B cell (primary cell): ENCODE data around the gene EMILIN3. TPM values are rescaled to one million over a fixed set of nuclear protein-coding genes. Genes with fewer than 3 reads are reported as not detected.

ENCODE experiments used
- ATAC-seq: fragments of 200-7000 bp; cut with Tn5 transposase; one replicate; pipeline ENCODE4 v1.10.0; 2021; ENCODE audit warnings: low read depth, mild to moderate bottlenecking, moderate number of reproducible peaks, moderate library complexity
- CTCF ChIA-PET: fragments of 350-600 bp; sonication (Branson Sonifier 250); formaldehyde crosslinking; loops from one replicate; lab custom pipeline; 2021; ENCODE audit warnings: antibody characterized with exemption, inconsistent platforms; lab: Charles Lee
- POLR2A ChIA-PET: fragments of 350-600 bp; sonication (Branson Sonifier 250); formaldehyde crosslinking; loops from one replicate; lab custom pipeline; 2021; ENCODE audit warnings: antibody characterized with exemption; lab: Charles Lee
- DNase-seq: peaks from one replicate; pipeline ENCODE4 v3.0.0; 2013
- H2AFZ ChIP-seq: 2 replicates; pipeline ENCODE4 v1.6.1; 2012; ENCODE audit warnings: mild to moderate bottlenecking, low read depth, low read length; ENCODE audit not compliant: insufficient read depth, poor library complexity, severe bottlenecking
- H3K27ac ChIP-seq, 2 donors: 1 replicate in 1 of 2; 2 replicates in 1 of 2; pipeline ENCODE4 v1.5.1; 2012 to 2013; ENCODE audit warnings: low read length in 2 of 2, mild to moderate bottlenecking in 2 of 2, moderate library complexity in 1 of 2
- H3K27me3 ChIP-seq, 4 experiments: fragments of 200-600 bp in 1 of 4; sonication (generic) in 1 of 4; replicated peaks in 1 of 4; 1 replicate in 2 of 4; 2 replicates in 2 of 4; pipeline versions ENCODE4 v1.6.1 to v1.7.0; 2013 to 2016; ENCODE audit warnings: low read length in 3 of 4, mild to moderate bottlenecking in 2 of 4, mixed read lengths in 1 of 4, moderate library complexity in 1 of 4; ENCODE audit not compliant: insufficient read depth in 4 of 4, control insufficient read depth in 3 of 4; ENCODE audit errors: control extremely low read depth in 1 of 4
- H3K36me3 ChIP-seq, 2 experiments: replicated peaks in 1 of 2; 1 replicate in 1 of 2; 2 replicates in 1 of 2; pipeline versions ENCODE4 v1.6.1 to v1.7.1; 2013; ENCODE audit warnings: low read length in 1 of 2; ENCODE audit not compliant: insufficient read depth in 2 of 2, control insufficient read depth in 1 of 2; ENCODE audit errors: control extremely low read depth in 1 of 2, extremely low read depth in 1 of 2
- H3K4me1 ChIP-seq, 2 donors: fragments of 200-600 bp in 1 of 2; sonication (generic) in 1 of 2; 1 replicate in 1 of 2; 2 replicates in 1 of 2; pipeline versions ENCODE4 v1.5.1 to v1.6.1; 2013 to 2017; ENCODE audit warnings: low read length in 2 of 2; ENCODE audit not compliant: control insufficient read depth in 2 of 2, insufficient read depth in 2 of 2
- H3K4me2 ChIP-seq: replicated peaks from 2 replicates; pipeline ENCODE3; 2012; ENCODE audit warnings: mild to moderate bottlenecking, low read depth, low read length; ENCODE audit not compliant: poor library complexity, severe bottlenecking
- H3K4me3 ChIP-seq, 5 experiments: fragments of 200-600 bp in 1 of 5; sonication (generic) in 1 of 5; 1 replicate in 3 of 5; 2 replicates in 2 of 5; pipeline versions ENCODE4 v1.5.1 to v1.7.0; 2011 to 2016; ENCODE audit warnings: low read length in 4 of 5, mild to moderate bottlenecking in 4 of 5, low read depth in 2 of 5, control low read depth in 1 of 5, moderate library complexity in 1 of 5; ENCODE audit not compliant: insufficient read depth in 1 of 5; ENCODE audit errors: control extremely low read depth in 1 of 5, extremely low read depth in 1 of 5
- H3K79me2 ChIP-seq: fragments of 200-600 bp; sonication (generic); one replicate; pipeline ENCODE4 v1.6.0; 2016; ENCODE audit warnings: low read length; ENCODE audit not compliant: control insufficient read depth, insufficient read depth
- H3K9ac ChIP-seq: fragments of 200-600 bp; sonication (generic); 2 replicates; pipeline ENCODE4 v1.6.1; 2017; ENCODE audit warnings: mild to moderate bottlenecking, low read length, moderate library complexity
- H3K9me3 ChIP-seq, 3 donors: one replicate each; pipeline versions ENCODE4 v1.6.1 to v1.7.1; 2013; ENCODE audit warnings: low read length in 2 of 3; ENCODE audit not compliant: control insufficient read depth in 2 of 3, insufficient read depth in 1 of 3; ENCODE audit errors: control extremely low read depth in 1 of 3
- H4K20me1 ChIP-seq: 2 replicates; pipeline ENCODE4 v1.6.0; 2012; ENCODE audit warnings: mild to moderate bottlenecking, low read length; ENCODE audit not compliant: insufficient read depth, control insufficient read depth, poor library complexity, severe bottlenecking
- H3K27ac Mint-ChIP-seq: one replicate; pipeline ENCODE4 v1.8.0; 2021; ENCODE audit warnings: mixed read lengths
- H3K27me3 Mint-ChIP-seq: one replicate; pipeline ENCODE4 v1.8.0; 2021; ENCODE audit warnings: mixed read lengths
- H3K4me1 Mint-ChIP-seq: one replicate; pipeline ENCODE4 v1.8.0; 2021; ENCODE audit warnings: mixed read lengths
- H3K4me3 Mint-ChIP-seq: one replicate; pipeline ENCODE4 v1.8.0; 2021; ENCODE audit warnings: mixed read lengths
- H3K9me3 Mint-ChIP-seq: one replicate; pipeline ENCODE4 v1.8.0; 2022; ENCODE audit warnings: mixed read lengths; ENCODE audit not compliant: insufficient read depth
- EZH2 ChIP-seq: IDR thresholded peaks from 2 replicates; pipeline ENCODE4 v1.6.1; 2012; ENCODE audit warnings: borderline replicate concordance, low read depth, mild to moderate bottlenecking, moderate library complexity, low read length; ENCODE audit not compliant: insufficient read depth, poor library complexity, severe bottlenecking
- WGBS: methylation state at CpG from one replicate; pipeline ENCODE4 v1.1.5; 2013; ENCODE audit warnings: missing lambda C conversion rate; ENCODE audit not compliant: insufficient coverage; 5-methylcytosine and 5-hydroxymethylcytosine counted together
- intact Hi-C: fragments of 100-400 bp; cut with micrococcal nuclease; formaldehyde crosslinking; loops from one replicate; pipeline ENCODE4 v1.10.0; 2022
- polyA plus RNA-seq: library from polyadenylated mRNA; depleted of rRNA; stranded (reverse); fragments of >200 nt; gene quantifications from 2 replicates; pipeline ENCODE4 v1.2.3, GENCODE V29; 2012
- total RNA-seq, 2 donors: library from RNA; stranded (reverse); fragments of 120-200 nt in 1 of 2; gene quantifications; 1 replicate in 1 of 2; 2 replicates in 1 of 2; pipeline versions ENCODE4 v1.2.3 to v1.2.4, GENCODE V29; 2013 to 2022
- TF ChIP-seq, protein P1 (sequence below): fragments of 200-600 bp; IDR thresholded peaks from one replicate; pipeline ENCODE4 v1.8.0; 2022; ENCODE audit warnings: antibody characterized with exemption, mild to moderate bottlenecking

Gene EMILIN3
- total and polyA plus RNA-seq, 2 donors (not counting 1 experiment from before 2014, with no cell fraction given), result not detected

DNA sequence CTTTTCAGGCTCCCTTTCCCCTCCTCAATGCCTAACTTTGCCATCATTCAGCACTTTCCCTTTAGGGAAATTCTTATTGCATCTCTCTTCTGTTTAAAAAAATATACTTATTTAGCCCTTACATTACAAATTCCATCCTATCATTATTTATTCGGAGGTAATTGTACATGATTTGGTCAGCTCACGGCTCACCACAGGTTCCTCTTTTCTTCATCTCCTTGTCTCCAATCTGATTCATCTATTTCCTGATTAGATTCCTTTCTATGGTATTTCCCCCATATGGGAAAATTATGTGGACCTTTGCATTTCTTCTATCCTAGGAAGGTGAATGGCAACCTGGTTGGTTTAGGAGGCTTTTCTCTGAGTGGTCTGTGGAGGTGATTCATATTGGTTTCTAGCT is 12.9 kb upstream of the EMILIN3 start:
- H3K4me2 ChIP-seq, result no peak overlapping the region
- no peaks in the 10 kb centered on the region for H3K36me3 ChIP-seq
- peaks cover 0 to 4% (median 2%) of the 10 kb centered on the region in 4 experiments for H3K27me3 ChIP-seq
- no peak overlapping the region for H3K9ac ChIP-seq
- no peak overlapping the region for H2AFZ ChIP-seq
- ATAC-seq, result no peak
- no peaks in the 10 kb centered on the region for H3K79me2 ChIP-seq
- H3K27ac ChIP-seq, result no peak overlapping the region
- Mint-ChIP-seq H3K9me3 (no peaks in the 10 kb centered on the region), H3K4me1 (no peaks in the 10 kb centered on the region), H3K27ac (no peak overlapping the region), H3K4me3 (no peak overlapping the region), H3K27me3 (peaks cover 48% of the 10 kb centered on the region)
- peaks cover 0 to 8% (median 0%) of the 10 kb centered on the region in 3 donors for H3K9me3 ChIP-seq
- TF ChIP-seq, protein P1, sequence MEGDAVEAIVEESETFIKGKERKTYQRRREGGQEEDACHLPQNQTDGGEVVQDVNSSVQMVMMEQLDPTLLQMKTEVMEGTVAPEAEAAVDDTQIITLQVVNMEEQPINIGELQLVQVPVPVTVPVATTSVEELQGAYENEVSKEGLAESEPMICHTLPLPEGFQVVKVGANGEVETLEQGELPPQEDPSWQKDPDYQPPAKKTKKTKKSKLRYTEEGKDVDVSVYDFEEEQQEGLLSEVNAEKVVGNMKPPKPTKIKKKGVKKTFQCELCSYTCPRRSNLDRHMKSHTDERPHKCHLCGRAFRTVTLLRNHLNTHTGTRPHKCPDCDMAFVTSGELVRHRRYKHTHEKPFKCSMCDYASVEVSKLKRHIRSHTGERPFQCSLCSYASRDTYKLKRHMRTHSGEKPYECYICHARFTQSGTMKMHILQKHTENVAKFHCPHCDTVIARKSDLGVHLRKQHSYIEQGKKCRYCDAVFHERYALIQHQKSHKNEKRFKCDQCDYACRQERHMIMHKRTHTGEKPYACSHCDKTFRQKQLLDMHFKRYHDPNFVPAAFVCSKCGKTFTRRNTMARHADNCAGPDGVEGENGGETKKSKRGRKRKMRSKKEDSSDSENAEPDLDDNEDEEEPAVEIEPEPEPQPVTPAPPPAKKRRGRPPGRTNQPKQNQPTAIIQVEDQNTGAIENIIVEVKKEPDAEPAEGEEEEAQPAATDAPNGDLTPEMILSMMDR, result no peak
- no peak for TF ChIP-seq EZH2
- no peak overlapping the region for H3K4me3 ChIP-seq
- DNase-seq, result no peak
- POLR2A ChIA-PET, result no interaction called here
- no CpG with 5 or more reads among the region's 2 CpGs for WGBS
- intact Hi-C loops, result no loop called here
- H3K4me1 ChIP-seq, result no peaks in the 10 kb centered on the region
- H4K20me1 ChIP-seq, result no peaks in the 10 kb centered on the region
- CTCF ChIA-PET, result no interaction called here

DNA sequence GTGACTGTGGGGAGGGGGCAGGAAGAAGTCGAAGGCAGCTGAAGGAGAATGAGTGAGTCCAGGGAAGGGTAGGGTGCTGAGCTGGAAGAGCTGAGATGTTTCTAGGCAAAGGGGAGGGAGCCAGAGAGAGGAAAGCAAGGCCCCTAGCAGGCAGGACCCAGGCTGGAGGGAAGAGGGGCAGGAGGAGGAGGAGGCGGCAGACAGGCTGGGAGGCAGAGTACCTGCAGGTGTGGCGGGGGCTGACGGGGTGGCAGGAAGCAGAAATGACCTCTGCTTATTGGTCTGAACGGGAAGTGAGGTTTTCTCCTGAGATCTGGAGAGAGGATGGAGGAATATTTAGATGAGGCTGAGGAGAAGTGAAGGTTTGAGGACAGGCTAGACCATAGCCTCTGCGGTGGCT is 10.7 kb upstream of the EMILIN3 start:
- Histone ChIP-seq H3K9ac (no peak overlapping the region), H3K27me3 (peaks cover 0 to 4% (median 2%) of the 10 kb centered on the region in 4 experiments), H3K9me3 (peaks cover 0 to 13% (median 0%) of the 10 kb centered on the region in 3 donors), H3K79me2 (no peaks in the 10 kb centered on the region), H3K4me2 (no peak overlapping the region), H2AFZ (no peak overlapping the region), H3K36me3 (no peaks in the 10 kb centered on the region), H3K4me3 (no peak overlapping the region), H3K4me1 (no peaks in the 10 kb centered on the region), H3K27ac (no peak overlapping the region), H4K20me1 (no peaks in the 10 kb centered on the region)
- 30% methylated on average over 6 of the region's 6 CpGs for WGBS
- Mint-ChIP-seq H3K27ac (no peak overlapping the region), H3K4me3 (no peak overlapping the region), H3K4me1 (no peaks in the 10 kb centered on the region), H3K27me3 (peaks cover 57% of the 10 kb centered on the region), H3K9me3 (no peaks in the 10 kb centered on the region)
- TF ChIP-seq, protein P1, result no peak
- TF ChIP-seq EZH2, result no peak
- ChIA-PET POLR2A (no interaction called here), CTCF (no interaction called here)
- ATAC-seq, result no peak
- intact Hi-C loops, result no loop called here
- DNase-seq, result no peak
